ENCODE measurements around the gene UNC79. TPM values are rescaled to one million over a fixed set of nuclear protein-coding genes. Genes with fewer than 3 reads are reported as not detected.

UNC79 gene
- total RNA-seq, 4 donors from 2014 or later = 0.30 TPM; not detected in 3

DNA sequence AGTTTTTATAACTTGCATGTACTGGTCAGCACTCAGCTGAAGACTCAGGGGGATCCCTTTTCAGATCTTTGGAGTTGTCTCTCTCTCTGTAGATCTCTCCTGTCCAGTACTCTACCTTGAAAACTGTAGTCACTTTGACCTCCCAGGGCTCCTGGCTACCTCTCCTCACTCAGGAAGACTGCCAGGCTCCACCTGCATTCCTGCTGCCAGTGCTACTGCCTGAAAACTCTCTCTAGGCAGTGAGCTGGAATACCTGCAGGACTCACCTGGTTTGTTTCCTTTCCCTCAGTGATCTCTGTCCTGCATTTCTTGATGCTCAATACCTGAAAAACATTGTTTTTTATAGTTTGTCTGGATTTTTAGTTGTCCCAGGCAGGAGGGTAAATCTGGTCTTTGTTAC is 270.2 kb downstream of the UNC79 start:
- H3K36me3 ChIP-seq = no peaks in the 10 kb centered on the region
- no peaks in the 10 kb centered on the region for H3K9me3 ChIP-seq
- TF ChIP-seq POLR2A (IDR thresholded peaks at IDR 0.05) (no peak), EP300 (IDR thresholded peaks at IDR 0.05) (no peak), POLR2AphosphoS5 (IDR thresholded peaks at IDR 0.05) (no peak)
- TF ChIP-seq, protein P1, sequence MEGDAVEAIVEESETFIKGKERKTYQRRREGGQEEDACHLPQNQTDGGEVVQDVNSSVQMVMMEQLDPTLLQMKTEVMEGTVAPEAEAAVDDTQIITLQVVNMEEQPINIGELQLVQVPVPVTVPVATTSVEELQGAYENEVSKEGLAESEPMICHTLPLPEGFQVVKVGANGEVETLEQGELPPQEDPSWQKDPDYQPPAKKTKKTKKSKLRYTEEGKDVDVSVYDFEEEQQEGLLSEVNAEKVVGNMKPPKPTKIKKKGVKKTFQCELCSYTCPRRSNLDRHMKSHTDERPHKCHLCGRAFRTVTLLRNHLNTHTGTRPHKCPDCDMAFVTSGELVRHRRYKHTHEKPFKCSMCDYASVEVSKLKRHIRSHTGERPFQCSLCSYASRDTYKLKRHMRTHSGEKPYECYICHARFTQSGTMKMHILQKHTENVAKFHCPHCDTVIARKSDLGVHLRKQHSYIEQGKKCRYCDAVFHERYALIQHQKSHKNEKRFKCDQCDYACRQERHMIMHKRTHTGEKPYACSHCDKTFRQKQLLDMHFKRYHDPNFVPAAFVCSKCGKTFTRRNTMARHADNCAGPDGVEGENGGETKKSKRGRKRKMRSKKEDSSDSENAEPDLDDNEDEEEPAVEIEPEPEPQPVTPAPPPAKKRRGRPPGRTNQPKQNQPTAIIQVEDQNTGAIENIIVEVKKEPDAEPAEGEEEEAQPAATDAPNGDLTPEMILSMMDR (IDR thresholded peaks at IDR 0.05) = no peak
- no peak overlapping the region for H3K4me3 ChIP-seq
- no peak overlapping the region for H3K27ac ChIP-seq
- no peak for DNase-seq (ENCODE audit: low spot score in 2 of 2)
- no peaks in the 10 kb centered on the region for H3K4me1 ChIP-seq
- no peaks in the 10 kb centered on the region for H3K27me3 ChIP-seq

DNA sequence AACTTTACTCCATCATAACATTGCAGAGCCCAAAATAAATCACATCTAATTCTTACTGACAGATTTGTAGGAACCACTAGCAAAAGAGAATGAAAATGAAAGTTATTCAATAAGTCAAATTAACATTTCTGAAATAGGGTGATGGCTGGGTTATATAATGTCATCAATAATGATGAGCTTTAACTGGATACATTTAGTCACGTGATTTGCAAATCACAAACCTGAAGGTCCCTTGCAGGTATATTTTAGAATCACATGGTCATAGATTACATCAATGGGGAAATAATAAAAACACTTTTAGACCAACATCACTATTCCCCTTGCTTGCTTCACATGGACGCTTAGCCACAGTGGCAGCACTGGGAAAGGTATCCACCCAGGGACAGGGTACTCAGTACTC is 270.8 kb downstream of the UNC79 start:
- H3K27ac ChIP-seq = no peak overlapping the region
- H3K27me3 ChIP-seq = no peaks in the 10 kb centered on the region
- H3K4me1 ChIP-seq = no peaks in the 10 kb centered on the region
- TF ChIP-seq EP300 (IDR thresholded peaks at IDR 0.05) (no peak), POLR2AphosphoS5 (IDR thresholded peaks at IDR 0.05) (no peak), POLR2A (IDR thresholded peaks at IDR 0.05) (no peak)
- TF ChIP-seq, protein P1 (IDR thresholded peaks at IDR 0.05) = no peak
- no peak for DNase-seq (ENCODE audit: low spot score in 2 of 2)
- no peaks in the 10 kb centered on the region for H3K36me3 ChIP-seq
- no peaks in the 10 kb centered on the region for H3K9me3 ChIP-seq
- no peak overlapping the region for H3K4me3 ChIP-seq
- 89% methylated on average over 2 of the region's 2 CpGs for WGBS

DNA sequence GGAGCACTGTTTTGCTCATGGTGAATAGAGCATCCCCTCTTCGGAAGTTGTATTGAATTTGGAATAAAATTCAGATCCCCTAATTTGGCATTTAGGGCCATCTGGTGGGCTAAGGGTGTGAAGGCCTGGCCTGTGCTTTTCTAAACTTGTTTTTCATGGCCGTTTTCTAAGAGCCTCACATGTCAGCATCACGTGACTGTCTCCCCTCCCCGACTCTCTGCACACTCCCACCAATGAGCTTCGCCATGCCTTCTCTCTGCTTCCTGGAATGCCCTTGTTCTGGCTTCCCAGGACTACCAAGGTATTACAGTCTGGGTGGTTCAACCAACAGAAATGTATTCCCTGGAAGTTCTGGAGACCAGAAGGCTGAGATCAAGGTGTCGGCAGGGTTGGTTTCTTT is 272.2 kb downstream of the UNC79 start:
- H3K4me3 ChIP-seq = no peak overlapping the region
- H3K36me3 ChIP-seq = no peaks in the 10 kb centered on the region
- 83% methylated on average over 6 of the region's 6 CpGs for WGBS
- TF ChIP-seq EP300 (IDR thresholded peaks at IDR 0.05) (no peak), POLR2AphosphoS5 (IDR thresholded peaks at IDR 0.05) (no peak), POLR2A (IDR thresholded peaks at IDR 0.05) (no peak)
- TF ChIP-seq, protein P1 (IDR thresholded peaks at IDR 0.05) = no peak
- no peaks in the 10 kb centered on the region for H3K9me3 ChIP-seq
- DNase-seq (ENCODE audit: low spot score in 2 of 2) = no peak
- H3K27ac ChIP-seq = no peak overlapping the region
- no peaks in the 10 kb centered on the region for H3K4me1 ChIP-seq
- H3K27me3 ChIP-seq = no peaks in the 10 kb centered on the region

DNA sequence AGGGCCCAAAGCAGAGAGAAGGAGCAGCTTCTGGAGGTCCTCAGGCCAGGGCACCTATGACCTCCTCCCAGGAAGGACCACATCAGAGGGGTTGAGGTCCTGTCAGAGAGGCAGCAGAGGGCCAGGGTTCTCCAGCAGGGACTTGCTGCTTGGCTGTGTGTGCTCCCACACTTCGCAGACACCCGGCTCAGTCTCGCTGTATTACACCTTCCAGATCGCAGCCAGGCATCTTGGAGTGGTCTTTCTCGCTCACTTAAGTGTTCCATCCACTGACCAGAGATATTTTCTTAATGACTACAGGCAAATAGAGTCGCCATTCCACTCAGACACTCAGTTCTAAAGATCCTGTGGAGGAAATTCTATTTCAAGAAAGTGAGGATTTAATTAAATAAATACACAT is 273.2 kb downstream of the UNC79 start:
- no peak overlapping the region for H3K27ac ChIP-seq
- H3K9me3 ChIP-seq = no peaks in the 10 kb centered on the region
- DNase-seq (ENCODE audit: low spot score in 2 of 2) = no peak
- H3K27me3 ChIP-seq = no peaks in the 10 kb centered on the region
- TF ChIP-seq POLR2AphosphoS5 (IDR thresholded peaks at IDR 0.05) (no peak), EP300 (IDR thresholded peaks at IDR 0.05) (no peak), POLR2A (IDR thresholded peaks at IDR 0.05) (no peak)
- TF ChIP-seq, protein P1 (IDR thresholded peaks at IDR 0.05) = no peak
- no peaks in the 10 kb centered on the region for H3K36me3 ChIP-seq
- H3K4me3 ChIP-seq = no peak overlapping the region
- no peaks in the 10 kb centered on the region for H3K4me1 ChIP-seq
- 83% methylated on average over 6 of the region's 6 CpGs for WGBS

DNA sequence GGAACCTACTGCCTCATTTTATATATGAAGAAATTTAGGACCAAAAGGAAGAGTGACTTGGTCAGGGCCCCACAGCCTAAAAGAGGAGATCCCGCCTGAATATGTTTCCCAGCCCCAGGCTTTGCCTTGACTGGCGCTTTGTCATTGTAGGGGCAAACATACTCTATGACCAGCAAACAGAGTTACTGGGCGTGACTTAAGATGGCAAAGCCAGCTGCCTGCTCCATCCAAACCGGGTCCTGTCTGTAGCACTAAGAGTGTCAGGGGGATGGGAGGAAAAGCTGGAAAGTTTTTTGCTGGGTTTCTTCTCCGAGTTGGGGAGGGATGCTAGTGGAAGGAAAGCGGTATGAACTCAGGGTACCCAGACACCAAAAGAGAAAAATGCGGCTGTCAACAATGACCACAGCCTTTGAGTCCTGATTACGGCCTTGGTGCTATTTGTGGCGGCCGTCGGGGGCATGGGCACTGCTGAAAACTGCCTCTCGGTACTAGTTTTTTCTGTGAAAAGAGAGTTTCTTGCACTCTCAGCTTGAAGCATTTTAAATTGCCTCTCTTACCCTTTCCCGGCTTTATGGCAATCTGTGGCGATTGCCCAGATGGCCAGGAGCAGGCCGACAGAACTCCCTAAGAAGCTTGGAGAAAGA is 274.9 kb downstream of the UNC79 start:
- TF ChIP-seq POLR2A (IDR thresholded peaks at IDR 0.05) = no peak
- Histone ChIP-seq H3K27me3 (no peaks in the 10 kb centered on the region), H3K9me3 (no peaks in the 10 kb centered on the region), H3K36me3 (no peaks in the 10 kb centered on the region), H3K4me3 (no peak overlapping the region), H3K27ac (no peak overlapping the region), H3K4me1 (no peaks in the 10 kb centered on the region)
- 91% methylated on average over 15 of the region's 15 CpGs for WGBS
- no peak for DNase-seq (ENCODE audit: low spot score in 2 of 2)
